ENCODE results near the gene PSTPIP2.

- TF ChIP-seq POLR2A (IDR thresholded peaks at IDR 0.05) (no peak), CTCF (IDR thresholded peaks at IDR 0.05) (no peak)
Measured at GRCh38 chr18:45984546-45985235, 87.4 kb downstream of the PSTPIP2 start.

All from uterus (tissue), 2 donors.